GM12878 (cell line): ENCODE results near the gene RGMB. TPM values are rescaled to one million over a fixed set of nuclear protein-coding genes. Genes with fewer than 3 reads are reported as not detected.

Experiments used
- ATAC-seq: fragments of 200-7000 bp; cut with Tn5 transposase; 3 replicates; pipeline ENCODE4 v1.9.1; 2020; ENCODE audit warnings: mild to moderate bottlenecking, moderate library complexity
- BruUV-seq: library from RNA; stranded (reverse); fragments of 400-500 nt; replicated peaks from 2 replicates; lab custom pipeline; 2021; lab: Mats Ljungman, UMichigan
- CTCF ChIA-PET: fragments of 300-600 bp; sonication (Branson Sonifier 250); formaldehyde crosslinking; extraction: SDS; loops from one replicate; lab custom pipeline; 2021; ENCODE audit warnings: inconsistent platforms; lab: Yijun Ruan, JAX
- POLR2A ChIA-PET: fragments of 350-600 bp; formaldehyde crosslinking; extraction: SDS; loops from one replicate; lab custom pipeline; 2021; ENCODE audit warnings: inconsistent platforms; lab: Charles Lee
- RAD21 ChIA-PET: fragments of 300-600 bp; sonication (Branson Sonifier 250); formaldehyde crosslinking; loops from one replicate; lab custom pipeline; 2023; ENCODE audit warnings: antibody characterized with exemption; ENCODE audit not compliant: unreplicated experiment; lab: Charles Lee
- SMC1A ChIA-PET: fragments of 300-600 bp; sonication (Branson Sonifier 250); formaldehyde crosslinking; loops from one replicate; lab custom pipeline; 2023; ENCODE audit not compliant: unreplicated experiment, uncharacterized antibody; lab: Charles Lee
- DNase-seq: peaks from one replicate; pipeline ENCODE4 v3.0.0-alpha.2; 2011; ENCODE audit warnings: low read depth, low spot score
- FAIRE-seq: peaks from 3 replicates; lab custom pipeline; 2011; peaks lifted over from hg19 to GRCh38; lab: Jason Lieb, UNC
- H2AFZ ChIP-seq: 2 replicates; pipeline ENCODE4 v1.6.0; 2011; ENCODE audit warnings: low read depth, low read length, control low read depth; ENCODE audit not compliant: control insufficient read depth
- H3K27ac ChIP-seq: 2 replicates; pipeline ENCODE4 v1.5.1; 2011; ENCODE audit warnings: control low read depth; ENCODE audit not compliant: control insufficient read depth, insufficient read depth
- H3K27me3 ChIP-seq, 2 experiments: replicated peaks in 1 of 2; 2 replicates each; pipeline versions ENCODE4 v1.6.0 to v1.6.1; 2011; ENCODE audit warnings: low read length in 1 of 2; ENCODE audit not compliant: control insufficient read depth in 2 of 2, insufficient read depth in 2 of 2
- H3K36me3 ChIP-seq, 2 experiments: 2 replicates each; pipeline ENCODE4 v1.5.1; 2011; ENCODE audit warnings: low read length in 1 of 2; ENCODE audit not compliant: control insufficient read depth in 2 of 2, insufficient read depth in 2 of 2
- H3K4me1 ChIP-seq: 2 replicates; pipeline ENCODE4 v1.6.1; 2011; ENCODE audit warnings: mild to moderate bottlenecking, low read length, moderate library complexity, mixed read lengths; ENCODE audit not compliant: control insufficient read depth, insufficient read depth
- H3K4me2 ChIP-seq: 2 replicates; pipeline ENCODE4 v1.6.0; 2011; ENCODE audit warnings: control low read depth; ENCODE audit not compliant: control insufficient read depth, insufficient read depth
- H3K4me3 ChIP-seq: fragments of 200-600 bp; sonication (generic); 2 replicates; pipeline ENCODE4 v1.5.1; 2016
- H3K79me2 ChIP-seq: 2 replicates; pipeline ENCODE4 v1.6.0; 2011; ENCODE audit warnings: low read length; ENCODE audit not compliant: control insufficient read depth, insufficient read depth
- H3K9ac ChIP-seq: 2 replicates; pipeline ENCODE4 v1.8.0; 2011; ENCODE audit warnings: low read length, control low read depth, mixed read lengths; ENCODE audit not compliant: control insufficient read depth, insufficient read depth
- H3K9me3 ChIP-seq: replicated peaks from 3 replicates; pipeline ENCODE4 v1.5.1; 2011; ENCODE audit warnings: mild to moderate bottlenecking, low read length; ENCODE audit not compliant: control insufficient read depth, insufficient read depth
- H4K20me1 ChIP-seq: 2 replicates; pipeline ENCODE4 v1.6.0; 2011; ENCODE audit not compliant: control insufficient read depth, insufficient read depth
- BRCA1 ChIP-seq: IDR thresholded peaks from 2 replicates; pipeline ENCODE4 v1.6.1; 2011; ENCODE audit warnings: low read depth, low read length, improper control_type of control experiment
- CHD2 ChIP-seq: IDR thresholded peaks from 2 replicates; pipeline ENCODE4 v1.6.1; 2011; ENCODE audit warnings: low read depth, low read length, improper control_type of control experiment, borderline replicate concordance
- FOXM1 ChIP-seq: IDR thresholded peaks from 2 replicates; pipeline ENCODE4 v1.6.1; 2012; ENCODE audit warnings: low read depth, mild to moderate bottlenecking, inconsistent platforms, low read length, moderate library complexity
- KLF5 ChIP-seq: fragments of 450-650 bp; IDR thresholded peaks from 2 replicates; pipeline ENCODE4 v1.6.1; 2014; ENCODE audit warnings: mild to moderate bottlenecking; ENCODE audit not compliant: partially characterized antibody
- NRF1 ChIP-seq: conservative IDR thresholded peaks from 2 replicates; pipeline ENCODE4 v1.6.1; 2011; ENCODE audit warnings: mild to moderate bottlenecking, low read depth, low read length, improper control_type of control experiment
- RBBP5 ChIP-seq: fragments of 200-600 bp; sonication (generic); conservative IDR thresholded peaks from 2 replicates; pipeline ENCODE4 v1.6.1; 2016
- SMC3 ChIP-seq: IDR thresholded peaks from 2 replicates; pipeline ENCODE4 v1.6.1; 2011; ENCODE audit warnings: low read length, improper control_type of control experiment, borderline replicate concordance
- TCF3 ChIP-seq: IDR thresholded peaks from 2 replicates; pipeline ENCODE4 v1.6.1; 2012; ENCODE audit warnings: low read depth, mild to moderate bottlenecking, low read length, borderline replicate concordance; ENCODE audit not compliant: insufficient read depth
- WGBS: methylation state at CpG from one replicate; pipeline ENCODE4 v1.1.6; 2016; ENCODE audit warnings: low lambda C conversion rate; ENCODE audit not compliant: insufficient replicate concordance, insufficient coverage; ENCODE audit errors: missing lambda C conversion rate; 5-methylcytosine and 5-hydroxymethylcytosine counted together
- in situ Hi-C: fragments of 300-500 bp; cut with MboI; formaldehyde crosslinking; loops from 9 replicates; pipeline ENCODE4 v1.14.3; 2018; ENCODE audit warnings: mixed read lengths
- intact Hi-C: fragments of 100-400 bp; cut with micrococcal nuclease; formaldehyde crosslinking; loops from one replicate; pipeline ENCODE4 v1.14.2; 2022; ENCODE audit not compliant: unreplicated experiment
- polyA plus RNA-seq, 11 experiments: library from polyadenylated mRNA; depleted of rRNA in 4 of 11; unstranded in 6 of 11; stranded (reverse) in 5 of 11; fragments of >200 nt; fragmentation: Nextera tagmentation in 4 of 11; fragmentation: Illumina TruSeq in 1 of 11; extraction: Ambion mirVana in 4 of 11; extraction: Trizol in 1 of 11; gene quantifications; 1 replicate in 1 of 11; 2 replicates in 10 of 11; pipeline versions ENCODE4 v1.2.1 to v1.2.3, GENCODE V29; 2011 to 2016; ENCODE audit warnings: inconsistent platforms in 2 of 11, missing spikeins in 2 of 11, low read depth in 1 of 11
- total RNA-seq, 4 experiments: library from RNA; depleted of rRNA in 3 of 4; stranded (reverse); fragments of >200 nt in 3 of 4; fragmentation: Illumina TruSeq in 1 of 4; extraction: Trizol in 1 of 4; gene quantifications; 2 replicates each; pipeline versions ENCODE4 v1.2.1 to v1.2.3, GENCODE V29; 2013 to 2021
- TF ChIP-seq, protein P1 (sequence below): IDR thresholded peaks from 2 replicates; pipeline ENCODE4 v1.6.1; 2012; ENCODE audit warnings: mild to moderate bottlenecking, low read depth, low read length
- TF ChIP-seq, protein P2 (sequence below): fragments of 450-650 bp; conservative IDR thresholded peaks from 2 replicates; pipeline ENCODE4 v1.6.1; 2017; ENCODE audit warnings: mild to moderate bottlenecking, moderate library complexity

RGMB gene
- total and polyA plus RNA-seq, 10 of the 15 experiments (the other 5 are each of a cell fraction or from before 2014, with no cell fraction given): 1.3 to 15.3 (median 7.4) TPM

DNA sequence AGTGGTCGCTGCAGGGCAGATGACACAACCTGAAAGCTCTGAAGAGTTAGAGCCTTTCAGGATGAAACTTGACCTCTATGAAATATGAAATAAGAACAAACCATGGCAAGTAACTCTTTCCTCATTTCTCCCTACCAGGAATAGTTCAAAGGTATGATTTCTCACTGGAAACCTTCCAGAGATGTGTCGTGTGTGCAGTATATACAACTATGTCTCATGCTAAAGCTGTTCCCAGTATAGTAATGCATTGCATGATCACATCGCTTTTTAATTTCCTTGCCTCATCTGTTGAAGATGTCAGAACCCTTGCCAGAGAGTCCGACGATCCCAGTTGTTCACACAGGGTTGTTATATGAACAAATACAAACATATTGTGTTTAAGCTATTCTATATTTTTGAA, 45.8 kb upstream of the RGMB start:
- no peak for TF ChIP-seq SMC3
- TF ChIP-seq KLF5: no peak
- no peak for TF ChIP-seq BRCA1
- TF ChIP-seq FOXM1: no peak
- no peak for TF ChIP-seq RBBP5
- no peak for TF ChIP-seq TCF3
- TF ChIP-seq, protein P1, sequence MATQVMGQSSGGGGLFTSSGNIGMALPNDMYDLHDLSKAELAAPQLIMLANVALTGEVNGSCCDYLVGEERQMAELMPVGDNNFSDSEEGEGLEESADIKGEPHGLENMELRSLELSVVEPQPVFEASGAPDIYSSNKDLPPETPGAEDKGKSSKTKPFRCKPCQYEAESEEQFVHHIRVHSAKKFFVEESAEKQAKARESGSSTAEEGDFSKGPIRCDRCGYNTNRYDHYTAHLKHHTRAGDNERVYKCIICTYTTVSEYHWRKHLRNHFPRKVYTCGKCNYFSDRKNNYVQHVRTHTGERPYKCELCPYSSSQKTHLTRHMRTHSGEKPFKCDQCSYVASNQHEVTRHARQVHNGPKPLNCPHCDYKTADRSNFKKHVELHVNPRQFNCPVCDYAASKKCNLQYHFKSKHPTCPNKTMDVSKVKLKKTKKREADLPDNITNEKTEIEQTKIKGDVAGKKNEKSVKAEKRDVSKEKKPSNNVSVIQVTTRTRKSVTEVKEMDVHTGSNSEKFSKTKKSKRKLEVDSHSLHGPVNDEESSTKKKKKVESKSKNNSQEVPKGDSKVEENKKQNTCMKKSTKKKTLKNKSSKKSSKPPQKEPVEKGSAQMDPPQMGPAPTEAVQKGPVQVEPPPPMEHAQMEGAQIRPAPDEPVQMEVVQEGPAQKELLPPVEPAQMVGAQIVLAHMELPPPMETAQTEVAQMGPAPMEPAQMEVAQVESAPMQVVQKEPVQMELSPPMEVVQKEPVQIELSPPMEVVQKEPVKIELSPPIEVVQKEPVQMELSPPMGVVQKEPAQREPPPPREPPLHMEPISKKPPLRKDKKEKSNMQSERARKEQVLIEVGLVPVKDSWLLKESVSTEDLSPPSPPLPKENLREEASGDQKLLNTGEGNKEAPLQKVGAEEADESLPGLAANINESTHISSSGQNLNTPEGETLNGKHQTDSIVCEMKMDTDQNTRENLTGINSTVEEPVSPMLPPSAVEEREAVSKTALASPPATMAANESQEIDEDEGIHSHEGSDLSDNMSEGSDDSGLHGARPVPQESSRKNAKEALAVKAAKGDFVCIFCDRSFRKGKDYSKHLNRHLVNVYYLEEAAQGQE: no peak
- TF ChIP-seq, protein P2, sequence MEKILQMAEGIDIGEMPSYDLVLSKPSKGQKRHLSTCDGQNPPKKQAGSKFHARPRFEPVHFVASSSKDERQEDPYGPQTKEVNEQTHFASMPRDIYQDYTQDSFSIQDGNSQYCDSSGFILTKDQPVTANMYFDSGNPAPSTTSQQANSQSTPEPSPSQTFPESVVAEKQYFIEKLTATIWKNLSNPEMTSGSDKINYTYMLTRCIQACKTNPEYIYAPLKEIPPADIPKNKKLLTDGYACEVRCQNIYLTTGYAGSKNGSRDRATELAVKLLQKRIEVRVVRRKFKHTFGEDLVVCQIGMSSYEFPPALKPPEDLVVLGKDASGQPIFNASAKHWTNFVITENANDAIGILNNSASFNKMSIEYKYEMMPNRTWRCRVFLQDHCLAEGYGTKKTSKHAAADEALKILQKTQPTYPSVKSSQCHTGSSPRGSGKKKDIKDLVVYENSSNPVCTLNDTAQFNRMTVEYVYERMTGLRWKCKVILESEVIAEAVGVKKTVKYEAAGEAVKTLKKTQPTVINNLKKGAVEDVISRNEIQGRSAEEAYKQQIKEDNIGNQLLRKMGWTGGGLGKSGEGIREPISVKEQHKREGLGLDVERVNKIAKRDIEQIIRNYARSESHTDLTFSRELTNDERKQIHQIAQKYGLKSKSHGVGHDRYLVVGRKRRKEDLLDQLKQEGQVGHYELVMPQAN: no peak
- TF ChIP-seq CHD2: no peak
- no peak for TF ChIP-seq NRF1
- Histone ChIP-seq H4K20me1 (no peaks in the 10 kb centered on the region), H3K4me3 (no peak overlapping the region), H3K27ac (no peak overlapping the region), H3K4me1 (no peaks in the 10 kb centered on the region), H3K27me3 (no peaks in the 10 kb centered on the region), H3K9ac (no peak overlapping the region), H3K4me2 (no peak overlapping the region), H3K79me2 (no peaks in the 10 kb centered on the region), H2AFZ (no peak overlapping the region), H3K36me3 (no peaks in the 10 kb centered on the region), H3K9me3 (no peaks in the 10 kb centered on the region)
- RAD21 ChIA-PET: no interaction called here
- SMC1A ChIA-PET: no interaction called here
- intact Hi-C loops (no loop called here), in situ Hi-C loops (no loop called here)
- ATAC-seq: no peak
- POLR2A ChIA-PET: no interaction called here
- BruUV-seq: no TSS peak
- no peak for FAIRE-seq
- 44% methylated on average over 5 of the region's 5 CpGs for WGBS
- CTCF ChIA-PET: no interaction called here
- no peak for DNase-seq
